GM18502 (cell line): Measurements from ENCODE around the gene PALLD.

Source experiments
- ATAC-seq: cut with Tn5 transposase; IDR thresholded peaks from one replicate; pipeline ENCODE4 v1.9.1; 2021; ENCODE audit warnings: mild to moderate bottlenecking; ENCODE audit not compliant: unreplicated experiment, poor library complexity

PALLD gene

GRCh38 chr4:168584321-168584771 is 87.5 kb downstream of the PALLD start:
- ATAC-seq: peak; percentile 67

GRCh38 chr4:168585168-168586091 is 88.6 kb downstream of the PALLD start:
- ATAC-seq: peak; percentile 92

GRCh38 chr4:168586926-168587325 is 90.1 kb downstream of the PALLD start:
- no peak for ATAC-seq

DNA sequence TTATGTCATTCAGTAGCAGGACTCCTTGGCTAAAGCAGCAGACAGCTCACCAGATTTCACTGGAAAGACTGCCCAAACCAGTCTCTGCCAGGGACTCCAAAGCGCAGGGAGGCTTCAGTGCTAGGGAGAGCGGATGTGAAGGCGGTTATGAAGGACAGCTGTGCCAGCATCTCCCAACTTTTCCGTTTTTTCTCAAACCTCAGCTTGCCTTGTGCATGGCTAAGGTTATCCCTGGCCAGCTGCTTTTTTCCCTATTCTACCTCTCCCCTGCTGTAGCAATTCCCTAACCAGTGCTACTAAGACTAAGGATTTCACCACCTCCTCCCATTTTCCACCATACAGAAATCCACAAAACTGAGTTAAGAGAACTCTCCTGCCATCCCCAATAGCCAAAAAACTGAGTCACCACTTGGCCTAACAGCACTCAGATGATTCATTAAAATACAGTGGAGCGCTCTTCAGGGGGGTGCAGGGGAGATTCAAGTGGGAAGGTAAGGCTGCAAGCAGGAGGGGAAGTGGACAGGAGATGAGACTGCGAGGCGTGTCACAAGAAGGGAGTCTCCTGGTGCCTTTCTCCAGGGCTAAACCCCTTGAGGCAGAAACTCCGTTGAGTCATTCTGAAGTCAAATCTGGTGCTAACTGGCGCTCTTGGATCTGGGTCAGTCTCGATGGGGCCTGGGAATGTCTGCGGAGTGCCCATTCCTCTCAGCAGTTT is 90.7 kb downstream of the PALLD start:
- ATAC-seq: no peak

DNA sequence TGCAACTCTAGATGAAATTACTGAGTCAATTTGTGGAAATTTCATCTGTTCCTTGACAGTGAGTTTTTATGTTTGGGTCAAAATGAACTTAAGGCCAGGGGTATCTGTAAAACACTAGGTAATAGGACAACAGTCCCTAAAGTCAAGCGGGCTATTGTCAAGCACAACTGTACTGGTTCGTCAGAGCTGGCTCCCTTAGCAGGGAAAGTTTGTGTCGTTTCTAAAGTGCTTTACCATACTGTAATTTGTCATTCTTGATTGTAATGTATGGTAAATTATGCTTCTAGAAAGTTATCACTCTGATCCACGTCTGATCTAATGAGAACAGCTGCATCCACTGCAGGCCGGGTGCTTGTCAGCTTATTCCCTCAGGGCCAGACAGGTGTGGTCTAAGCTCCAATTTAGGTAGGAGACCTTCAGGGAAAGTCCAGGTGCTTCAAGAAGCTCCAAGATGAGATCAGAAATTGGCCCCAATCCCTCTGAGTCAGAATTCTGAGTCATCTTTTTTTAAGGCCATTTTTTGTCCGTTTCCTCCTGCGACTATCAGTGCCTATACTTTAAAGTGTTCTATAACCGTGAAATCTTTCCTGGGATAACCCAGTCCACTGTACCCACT is 92.2 kb downstream of the PALLD start:
- ATAC-seq: no peak

GRCh38 chr4:168592676-168593075 is 95.8 kb downstream of the PALLD start:
- ATAC-seq: no peak

GRCh38 chr4:168593399-168593798 is 96.5 kb downstream of the PALLD start:
- ATAC-seq: no peak

DNA sequence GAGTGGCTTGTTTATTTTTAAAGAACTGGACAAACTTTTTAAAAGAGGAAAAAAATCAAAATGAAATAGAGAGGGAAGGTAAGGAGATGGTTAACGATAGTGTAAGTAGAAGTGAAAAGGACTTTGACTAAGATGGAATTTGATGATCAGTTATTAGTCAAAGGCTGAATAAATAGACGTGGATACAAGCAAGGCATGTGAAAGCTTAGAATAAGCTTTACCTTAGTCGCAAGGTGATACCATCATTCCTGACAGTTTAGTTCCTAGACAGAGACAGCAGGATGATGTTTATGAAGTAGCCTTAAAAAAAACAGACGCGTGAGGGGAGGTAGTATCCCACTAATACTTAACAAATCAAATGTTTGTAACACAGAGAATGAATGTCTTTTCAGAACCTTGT is 97.3 kb downstream of the PALLD start:
- no peak for ATAC-seq

- ATAC-seq: no peak
These were observed 101.3 kb downstream of the PALLD start for GRCh38 chr4:168598191-168598590.

DNA sequence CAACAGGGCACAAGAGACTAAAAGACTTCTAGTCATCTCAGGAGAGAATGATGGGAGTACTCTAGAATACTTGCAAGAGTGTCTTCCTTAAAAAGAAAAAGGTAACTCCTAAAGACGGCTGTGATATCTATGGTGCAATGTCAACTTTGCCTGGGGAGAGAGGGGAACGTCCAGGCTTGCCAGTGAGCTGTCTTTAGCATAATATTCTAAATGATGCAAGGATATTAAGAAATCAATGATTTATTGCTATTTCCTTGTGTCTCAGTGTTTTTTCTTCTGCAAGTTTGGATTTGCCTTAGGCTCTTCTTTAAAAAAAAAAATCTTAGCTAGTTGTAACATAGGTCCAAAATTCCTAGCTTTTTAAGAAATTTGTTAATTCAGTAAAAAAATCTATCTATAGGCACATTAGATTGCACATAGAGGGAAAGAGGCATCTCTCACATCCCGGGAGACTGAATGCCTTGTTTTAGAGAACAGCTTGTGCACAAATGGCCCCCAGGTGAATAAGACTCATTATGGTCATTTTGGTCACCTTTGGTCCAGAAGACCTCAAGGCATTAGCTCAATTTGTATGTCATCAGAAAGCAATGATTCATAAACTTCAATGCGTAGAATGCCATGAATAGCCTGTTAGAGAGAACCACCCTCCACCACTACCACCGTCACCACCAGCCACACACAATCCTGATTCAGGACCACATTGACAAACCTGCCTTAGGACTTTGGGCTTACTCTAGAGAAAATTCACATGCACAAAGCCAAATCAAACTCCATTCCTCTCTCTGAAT is 104.1 kb downstream of the PALLD start:
- no peak for ATAC-seq

GRCh38 chr4:168601899-168602298 is 105.0 kb downstream of the PALLD start:
- no peak for ATAC-seq

DNA sequence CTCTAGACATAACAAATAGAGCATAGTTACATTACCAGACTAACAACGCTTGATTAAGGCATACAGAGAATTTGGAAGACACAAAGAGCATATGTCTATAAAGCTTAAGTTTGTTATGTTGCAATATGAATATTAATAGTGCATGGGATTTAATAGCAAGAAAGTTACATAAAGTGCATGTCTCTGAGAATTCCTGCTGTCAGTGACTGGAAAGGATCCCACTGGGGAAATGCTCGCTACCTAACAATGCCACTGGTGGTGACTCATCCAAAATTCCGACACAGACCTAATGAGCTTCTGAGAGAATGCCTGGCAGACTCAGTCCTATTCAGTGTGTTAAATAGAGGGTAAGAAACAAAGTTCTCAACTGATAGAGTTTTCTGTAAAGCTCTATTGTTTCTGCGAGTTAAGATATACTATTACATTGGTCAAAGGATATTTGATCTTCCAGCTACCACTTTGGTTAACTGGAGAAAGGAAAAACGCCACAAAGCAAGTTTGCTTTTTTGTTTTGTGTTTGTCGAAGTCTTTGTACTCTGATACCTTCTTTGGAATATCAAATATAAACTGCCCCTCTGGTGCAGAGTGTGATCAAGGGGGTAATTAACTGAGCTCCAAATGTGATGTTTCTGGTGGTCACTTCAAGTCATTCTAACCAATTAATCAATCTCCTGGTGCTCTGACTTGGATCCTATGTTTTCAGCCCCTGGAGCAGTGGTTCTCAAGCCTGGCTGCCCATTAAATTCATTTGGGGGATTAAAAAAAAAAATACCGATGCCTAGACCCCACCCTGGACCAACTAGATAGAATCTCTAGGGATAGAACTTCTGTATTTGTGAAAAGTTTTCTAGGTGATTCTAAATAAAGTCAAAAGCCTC is 107.9 kb downstream of the PALLD start:
- ATAC-seq: no peak

- ATAC-seq: no peak
These were observed 108.6 kb downstream of the PALLD start for GRCh38 chr4:168605411-168605810.

- no peak for ATAC-seq
These were observed 110.4 kb downstream of the PALLD start for GRCh38 chr4:168607215-168607614.

GRCh38 chr4:168608771-168609170 is 111.9 kb downstream of the PALLD start:
- no peak for ATAC-seq

GRCh38 chr4:168609369-168609768 is 112.5 kb downstream of the PALLD start:
- no peak for ATAC-seq

- no peak for ATAC-seq
These were observed 114.2 kb downstream of the PALLD start for GRCh38 chr4:168610911-168611530.

- no peak for ATAC-seq
These were observed 115.7 kb downstream of the PALLD start for GRCh38 chr4:168612450-168613135.
